ENCODE data around the gene BEND6. TPM values are rescaled to one million over a fixed set of nuclear protein-coding genes. Genes with fewer than 3 reads are reported as not detected.

The BEND6 gene
- total and polyA plus RNA-seq, 2 of the 13 experiments (the other 11 are each of a cell fraction or from before 2014, with no cell fraction given), result 0.20 to 0.21 TPM

DNA sequence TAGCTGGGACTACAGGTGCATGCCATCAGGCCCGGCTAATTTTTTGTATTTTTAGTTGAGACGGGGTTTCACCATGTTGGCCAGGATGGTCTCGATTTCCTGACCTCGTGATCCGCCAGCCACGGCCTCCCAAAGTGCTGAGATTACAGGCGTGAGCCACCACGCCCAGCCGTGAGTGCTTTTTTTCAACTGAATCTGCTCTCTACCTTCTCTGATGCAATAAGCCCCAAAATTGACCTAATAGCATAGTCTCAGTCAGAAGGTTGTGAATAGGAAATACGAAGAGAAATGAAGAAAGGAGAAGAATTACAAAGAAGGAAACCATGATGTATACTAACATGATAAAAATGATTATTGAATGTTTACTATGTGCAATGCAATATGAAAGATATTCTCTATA is 33.2 kb downstream of the BEND6 start:
- no peaks in the 10 kb centered on the region for H3K9me3 ChIP-seq (ENCODE audit: low read length)
- ATAC-seq, result no peak
- H3K27ac ChIP-seq (ENCODE audit: extremely low read length, insufficient read depth, low read length), result no peak overlapping the region
- DNase-seq (ENCODE audit: low spot score), result no peak
- no peak overlapping the region for H3K4me2 ChIP-seq (ENCODE audit: low read depth, low read length)
- intact Hi-C loops (cut with micrococcal nuclease; ENCODE audit: unreplicated experiment), result no loop called here
- H2AFZ ChIP-seq (ENCODE audit: low read length), result no peak overlapping the region
- no TSS peak for BruUV-seq (replicated peaks)
- H3K4me3 ChIP-seq (replicated peaks in 1 of 3; ENCODE audit: insufficient read depth in 1 of 3, low read depth in 2 of 3, low read length in 3 of 3), result no peak overlapping the region
- no peaks in the 10 kb centered on the region for H3K79me2 ChIP-seq (ENCODE audit: insufficient read depth, low read length)
- no peaks in the 10 kb centered on the region for H3K4me1 ChIP-seq (ENCODE audit: insufficient read depth, low read length)
- 10% methylated on average over 10 of the region's 10 CpGs for WGBS (ENCODE audit: low lambda C conversion rate)
- H4K20me1 ChIP-seq (ENCODE audit: insufficient read depth, low read length), result no peaks in the 10 kb centered on the region
- POLR2A ChIA-PET, result no interaction called here
- H3K27me3 ChIP-seq (ENCODE audit: control insufficient read depth in 1 of 2, insufficient read depth in 2 of 2, low read length in 2 of 2), result peaks cover 1 to 4% of the 10 kb centered on the region in 2 experiments; a peak in 2 of 5 replicates
- in situ Hi-C loops (cut with HindIII; ENCODE audit: extremely low pct_ligation_motif_present, low pct_unique_long_range_greater_than_20kb), result no loop called here
- CTCF ChIA-PET (ENCODE audit: low intra/inter-chr PET ratio, low total read pairs), result no interaction called here
- no peak overlapping the region for H3K9ac ChIP-seq (ENCODE audit: insufficient read depth, low read depth, low read length)
- TF ChIP-seq CEBPG (CRISPR knock-in tag; IDR thresholded peaks at IDR 0.05) (peak; percentile 49; the same call in 1 of the 2 replicates), ZNF724P (CRISPR knock-in tag; IDR thresholded peaks at IDR 0.05; ENCODE audit: borderline replicate concordance) (no peak), ZNF562 (CRISPR knock-in tag; IDR thresholded peaks at IDR 0.05; ENCODE audit: borderline replicate concordance) (no peak)
- TF ChIP-seq, protein P1, sequence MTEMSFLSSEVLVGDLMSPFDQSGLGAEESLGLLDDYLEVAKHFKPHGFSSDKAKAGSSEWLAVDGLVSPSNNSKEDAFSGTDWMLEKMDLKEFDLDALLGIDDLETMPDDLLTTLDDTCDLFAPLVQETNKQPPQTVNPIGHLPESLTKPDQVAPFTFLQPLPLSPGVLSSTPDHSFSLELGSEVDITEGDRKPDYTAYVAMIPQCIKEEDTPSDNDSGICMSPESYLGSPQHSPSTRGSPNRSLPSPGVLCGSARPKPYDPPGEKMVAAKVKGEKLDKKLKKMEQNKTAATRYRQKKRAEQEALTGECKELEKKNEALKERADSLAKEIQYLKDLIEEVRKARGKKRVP (CRISPR knock-in tag; IDR thresholded peaks at IDR 0.05), result peak in 1 of 2 experiments; percentile 89; a peak in 2 of 4 replicates
- no peaks in the 10 kb centered on the region for H3K36me3 ChIP-seq (replicated peaks in 1 of 2; ENCODE audit: control insufficient read depth in 1 of 2, insufficient read depth in 2 of 2, low read length in 2 of 2)
- FAIRE-seq, result no peak

DNA sequence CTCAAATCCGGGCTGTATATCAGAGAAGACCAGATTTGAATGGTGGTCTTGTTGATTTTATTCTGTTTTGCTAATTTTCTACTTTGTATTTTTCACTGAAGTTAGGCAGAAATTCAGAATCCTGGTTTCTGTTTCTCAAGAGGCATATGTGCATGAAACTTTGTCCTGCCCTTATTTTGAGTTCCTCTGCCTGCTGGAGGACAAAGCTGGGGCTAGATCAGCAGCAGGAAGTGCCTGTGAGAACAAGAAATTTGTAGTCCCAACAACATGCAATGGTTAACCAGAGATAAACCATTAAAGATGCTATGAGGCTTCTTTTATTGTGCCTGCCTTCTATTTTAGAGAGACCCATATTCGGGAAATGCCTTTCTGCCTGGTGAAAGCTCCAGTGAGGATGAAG is 37.1 kb downstream of the BEND6 start:
- CTCF ChIA-PET (ENCODE audit: low intra/inter-chr PET ratio, low total read pairs), result no interaction called here

More for the DNA sequence above, 37.1 kb downstream of the BEND6 start:
- DNase-seq (ENCODE audit: low spot score) (no peak), FAIRE-seq (no peak), ATAC-seq (no peak)
- TF ChIP-seq HNRNPUL1 (IDR thresholded peaks at IDR 0.05; ENCODE audit: low read depth, low read length) (no peak), MXI1 (IDR thresholded peaks at IDR 0.05; ENCODE audit: borderline replicate concordance, low read depth, low read length) (no peak), TP53 (CRISPR knock-in tag; conservative IDR thresholded peaks at IDR 0.05) (no peak)
- TF ChIP-seq, protein P2, sequence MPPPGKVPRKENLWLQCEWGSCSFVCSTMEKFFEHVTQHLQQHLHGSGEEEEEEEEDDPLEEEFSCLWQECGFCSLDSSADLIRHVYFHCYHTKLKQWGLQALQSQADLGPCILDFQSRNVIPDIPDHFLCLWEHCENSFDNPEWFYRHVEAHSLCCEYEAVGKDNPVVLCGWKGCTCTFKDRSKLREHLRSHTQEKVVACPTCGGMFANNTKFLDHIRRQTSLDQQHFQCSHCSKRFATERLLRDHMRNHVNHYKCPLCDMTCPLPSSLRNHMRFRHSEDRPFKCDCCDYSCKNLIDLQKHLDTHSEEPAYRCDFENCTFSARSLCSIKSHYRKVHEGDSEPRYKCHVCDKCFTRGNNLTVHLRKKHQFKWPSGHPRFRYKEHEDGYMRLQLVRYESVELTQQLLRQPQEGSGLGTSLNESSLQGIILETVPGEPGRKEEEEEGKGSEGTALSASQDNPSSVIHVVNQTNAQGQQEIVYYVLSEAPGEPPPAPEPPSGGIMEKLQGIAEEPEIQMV (CRISPR knock-in tag; IDR thresholded peaks at IDR 0.05; ENCODE audit: low read depth), result no peak
- TF ChIP-seq, protein P3, sequence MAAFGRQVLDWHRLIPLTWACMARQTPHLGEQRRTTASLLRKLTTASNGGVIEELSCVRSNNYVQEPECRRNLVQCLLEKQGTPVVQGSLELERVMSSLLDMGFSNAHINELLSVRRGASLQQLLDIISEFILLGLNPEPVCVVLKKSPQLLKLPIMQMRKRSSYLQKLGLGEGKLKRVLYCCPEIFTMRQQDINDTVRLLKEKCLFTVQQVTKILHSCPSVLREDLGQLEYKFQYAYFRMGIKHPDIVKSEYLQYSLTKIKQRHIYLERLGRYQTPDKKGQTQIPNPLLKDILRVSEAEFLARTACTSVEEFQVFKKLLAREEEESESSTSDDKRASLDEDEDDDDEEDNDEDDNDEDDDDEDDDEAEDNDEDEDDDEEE (CRISPR knock-in tag; IDR thresholded peaks at IDR 0.05), result no peak
- H3K79me2 ChIP-seq (ENCODE audit: insufficient read depth, low read length), result no peaks in the 10 kb centered on the region
- no peaks in the 10 kb centered on the region for H3K36me3 ChIP-seq (replicated peaks in 1 of 2; ENCODE audit: control insufficient read depth in 1 of 2, insufficient read depth in 2 of 2, low read length in 2 of 2)
- no peaks in the 10 kb centered on the region for H3K4me1 ChIP-seq (ENCODE audit: insufficient read depth, low read length)
- no peak overlapping the region for H3K27ac ChIP-seq (ENCODE audit: extremely low read length, insufficient read depth, low read length)
- no peak overlapping the region for H3K4me2 ChIP-seq (ENCODE audit: low read depth, low read length)
- no peak overlapping the region for H3K4me3 ChIP-seq (replicated peaks in 1 of 3; ENCODE audit: insufficient read depth in 1 of 3, low read depth in 2 of 3, low read length in 3 of 3)
- no peaks in the 10 kb centered on the region for H4K20me1 ChIP-seq (ENCODE audit: insufficient read depth, low read length)
- in situ Hi-C loops (cut with HindIII; ENCODE audit: extremely low pct_ligation_motif_present, low pct_unique_long_range_greater_than_20kb), result no loop called here
- peaks cover 0 to 10% of the 10 kb centered on the region in 2 experiments; a peak in 3 of 5 replicates for H3K27me3 ChIP-seq (ENCODE audit: control insufficient read depth in 1 of 2, insufficient read depth in 2 of 2, low read length in 2 of 2)
- intact Hi-C loops (cut with micrococcal nuclease; ENCODE audit: unreplicated experiment), result no loop called here
- 0% methylated on average over 2 of the region's 2 CpGs for WGBS (ENCODE audit: low lambda C conversion rate)
- no peaks in the 10 kb centered on the region for H3K9me3 ChIP-seq (ENCODE audit: low read length)
- H3K9ac ChIP-seq (ENCODE audit: insufficient read depth, low read depth, low read length), result no peak overlapping the region
- no TSS peak for BruUV-seq (replicated peaks)
- POLR2A ChIA-PET, result no interaction called here
- no peak overlapping the region for H2AFZ ChIP-seq (ENCODE audit: low read length)
